Astrocyte of the spinal cord (primary cell): ENCODE measurements around the gene OSTN.

Experiments
- DNase-seq: peaks from one replicate; pipeline ENCODE4 v3.0.0; 2011; ENCODE audit warnings: low read depth, low spot score
- H3K4me3 ChIP-seq: 2 replicates; pipeline ENCODE4 v1.5.1; 2011; ENCODE audit warnings: low read depth, mild to moderate bottlenecking, low read length, moderate library complexity
- CTCF ChIP-seq: IDR thresholded peaks from 2 replicates; pipeline ENCODE4 v1.5.1; 2012; ENCODE audit warnings: low read depth, mild to moderate bottlenecking, low read length, inconsistent platforms
- in situ Hi-C: cut with HindIII; loops from 2 replicates; pipeline ENCODE4 v1.10.0; 2017; ENCODE audit warnings: low sequenced_read_pairs

The OSTN gene

GRCh38 chr3:191301782-191302411 is 102.9 kb downstream of the OSTN start:
- no peak for DNase-seq
- in situ Hi-C loops: no loop called here
- H3K4me3 ChIP-seq: no peak overlapping the region
- TF ChIP-seq CTCF: no peak

- no peak for TF ChIP-seq CTCF
Measured at GRCh38 chr3:191302451-191302850, 103.4 kb downstream of the OSTN start.

GRCh38 chr3:191303596-191303995 is 104.6 kb downstream of the OSTN start:
- no peak for DNase-seq

More at GRCh38 chr3:191302451-191302850, 103.4 kb downstream of the OSTN start:
- no peak for DNase-seq
- in situ Hi-C loops: no loop called here
- no peak overlapping the region for H3K4me3 ChIP-seq

GRCh38 chr3:191306428-191306827 is 107.4 kb downstream of the OSTN start:
- in situ Hi-C loops: no loop called here
- TF ChIP-seq CTCF: no peak
- H3K4me3 ChIP-seq: no peak overlapping the region
- no peak for DNase-seq

More at GRCh38 chr3:191303596-191303995, 104.6 kb downstream of the OSTN start:
- no peak overlapping the region for H3K4me3 ChIP-seq
- no peak for TF ChIP-seq CTCF
- in situ Hi-C loops: no loop called here

- no peak for TF ChIP-seq CTCF
- in situ Hi-C loops: no loop called here
- DNase-seq: no peak
- no peak overlapping the region for H3K4me3 ChIP-seq
Measured at GRCh38 chr3:191307341-191307740, 108.3 kb downstream of the OSTN start.

GRCh38 chr3:191313296-191313695 is 114.3 kb downstream of the OSTN start:
- no peak for TF ChIP-seq CTCF
- no peak for DNase-seq

More at GRCh38 chr3:191313296-191313695, 114.3 kb downstream of the OSTN start:
- in situ Hi-C loops: no loop called here
- H3K4me3 ChIP-seq: no peak overlapping the region
